Measurements from ENCODE around the gene IFNL2. TPM values are rescaled to one million over a fixed set of nuclear protein-coding genes. Genes with fewer than 3 reads are reported as not detected.

IFNL2 gene
- total and polyA plus RNA-seq, 8 donors, result not detected

GRCh38 chr19:39318690-39319089, 50.5 kb downstream of the IFNL2 start:
- peaks cover 0 to 18% of the 10 kb centered on the region in 2 donors for H3K27me3 ChIP-seq
- H3K9me3 ChIP-seq, result no peaks in the 10 kb centered on the region
- DNase-seq (peak in 1 of 4 donors; percentile 18), ATAC-seq (no peak)
- H3K27ac ChIP-seq, result no peak overlapping the region
- H3K4me3 ChIP-seq, result no peak overlapping the region
- peaks cover 0 to 18% of the 10 kb centered on the region in 2 donors for H3K36me3 ChIP-seq
- TF ChIP-seq CTCF (IDR thresholded peaks at IDR 0.05), result no peak
- peaks cover 0 to 4% of the 10 kb centered on the region in 2 donors for H3K4me1 ChIP-seq
- intact Hi-C loops (cut with DNase I), result no loop called here

- no peak overlapping the region for H3K4me3 ChIP-seq
- ATAC-seq (no peak), DNase-seq (no peak)
- peaks cover 0 to 12% of the 10 kb centered on the region in 2 donors for H3K36me3 ChIP-seq
- H3K27me3 ChIP-seq, result peaks cover 0 to 18% of the 10 kb centered on the region in 2 donors
- intact Hi-C loops (cut with DNase I), result no loop called here
- H3K4me1 ChIP-seq, result peaks cover 0 to 4% of the 10 kb centered on the region in 2 donors
- H3K27ac ChIP-seq, result no peak overlapping the region
- H3K9me3 ChIP-seq, result no peaks in the 10 kb centered on the region
- no peak for TF ChIP-seq CTCF (IDR thresholded peaks at IDR 0.05)
Observed at GRCh38 chr19:39319098-39319891, 51.1 kb downstream of the IFNL2 start.

Other genes with a start within 250 kb of the IFNL2 start
- 10 to 100 TPM; 11.4 to 11.9 TPM for gene FBXO27, start 235.8 kb upstream of the IFNL2 start, total RNA-seq
- gene FBXO27, start 235.8 kb upstream of the IFNL2 start, polyA plus RNA-seq (ENCODE audit: insufficient read length in 6 of 6), result 1 to 10 TPM; 3.3 to 4.7 (median 3.7) TPM
- not detected for gene ACP7, start 184.0 kb upstream of the IFNL2 start, total RNA-seq
- under 1 TPM; 0.13 to 0.23 (median 0.18) TPM for gene ACP7, start 184.0 kb upstream of the IFNL2 start, polyA plus RNA-seq (ENCODE audit: insufficient read length in 6 of 6)
- gene PAK4, start 142.6 kb upstream of the IFNL2 start, total RNA-seq, result 10 to 100 TPM; 43.9 to 46.0 TPM
- 10 to 100 TPM; 40.9 to 62.3 (median 54.3) TPM for gene PAK4, start 142.6 kb upstream of the IFNL2 start, polyA plus RNA-seq (ENCODE audit: insufficient read length in 6 of 6)
- not detected for gene NCCRP1, start 71.4 kb upstream of the IFNL2 start, total RNA-seq
- gene NCCRP1, start 71.4 kb upstream of the IFNL2 start, polyA plus RNA-seq (ENCODE audit: insufficient read length in 6 of 6), result under 1 TPM; 0.17 to 0.30 (median 0.22) TPM
- gene SYCN, start 64.1 kb upstream of the IFNL2 start, total RNA-seq, result not detected
- gene SYCN, start 64.1 kb upstream of the IFNL2 start, polyA plus RNA-seq (ENCODE audit: insufficient read length in 6 of 6), result not detected
- gene IFNL3, start 23.4 kb upstream of the IFNL2 start, total RNA-seq, result not detected
- not detected for gene IFNL3, start 23.4 kb upstream of the IFNL2 start, polyA plus RNA-seq (ENCODE audit: insufficient read length in 6 of 6)
- gene IFNL4, start 19.5 kb upstream of the IFNL2 start, total RNA-seq, result not detected
- not detected for gene IFNL4, start 19.5 kb upstream of the IFNL2 start, polyA plus RNA-seq (ENCODE audit: insufficient read length in 6 of 6)
- not detected for gene IFNL1, start 28.0 kb downstream of the IFNL2 start, total RNA-seq
- not detected for gene IFNL1, start 28.0 kb downstream of the IFNL2 start, polyA plus RNA-seq (ENCODE audit: insufficient read length in 6 of 6)
- gene LRFN1, start 52.5 kb downstream of the IFNL2 start, total RNA-seq, result 1 to 10 TPM; 1.0 to 2.3 TPM
- gene LRFN1, start 52.5 kb downstream of the IFNL2 start, polyA plus RNA-seq (ENCODE audit: insufficient read length in 6 of 6), result 1 to 10 TPM; 1.2 to 2.9 (median 1.9) TPM
- gene GMFG, start 67.6 kb downstream of the IFNL2 start, total RNA-seq, result 100 to 1,000 TPM in 1 of 2 donors, 10 to 100 TPM in 1; 53.8 to 136 TPM
- gene GMFG, start 67.6 kb downstream of the IFNL2 start, polyA plus RNA-seq (ENCODE audit: insufficient read length in 6 of 6), result 10 to 100 TPM; 46.1 to 59.4 (median 51.6) TPM
- gene SAMD4B, start 74.0 kb downstream of the IFNL2 start, total RNA-seq, result 10 to 100 TPM; 74.1 to 77.0 TPM
- 100 to 1,000 TPM in 5 of 6 donors, 10 to 100 TPM in 1; 92.2 to 127 (median 111) TPM for gene SAMD4B, start 74.0 kb downstream of the IFNL2 start, polyA plus RNA-seq (ENCODE audit: insufficient read length in 6 of 6)
- gene PAF1, start 122.7 kb downstream of the IFNL2 start, total RNA-seq, result 10 to 100 TPM; 31.0 to 36.1 TPM
- gene PAF1, start 122.7 kb downstream of the IFNL2 start, polyA plus RNA-seq (ENCODE audit: insufficient read length in 6 of 6), result 10 to 100 TPM; 57.5 to 70.4 (median 67.0) TPM
- 10 to 100 TPM; 29.7 to 32.7 TPM for gene MED29, start 123.0 kb downstream of the IFNL2 start, total RNA-seq
- 10 to 100 TPM; 28.7 to 43.4 (median 34.3) TPM for gene MED29, start 123.0 kb downstream of the IFNL2 start, polyA plus RNA-seq (ENCODE audit: insufficient read length in 6 of 6)
- 100 to 1,000 TPM; 165 to 172 TPM for gene ZFP36, start 138.5 kb downstream of the IFNL2 start, total RNA-seq
- 100 to 1,000 TPM in 2 of 6 donors, 10 to 100 TPM in 4; 25.4 to 295 (median 91.4) TPM for gene ZFP36, start 138.5 kb downstream of the IFNL2 start, polyA plus RNA-seq (ENCODE audit: insufficient read length in 6 of 6)
- gene PLEKHG2, start 144.3 kb downstream of the IFNL2 start, total RNA-seq, result 10 to 100 TPM; 39.5 to 50.8 TPM
- 100 to 1,000 TPM in 3 of 6 donors, 10 to 100 TPM in 3; 80.0 to 118 (median 96.4) TPM for gene PLEKHG2, start 144.3 kb downstream of the IFNL2 start, polyA plus RNA-seq (ENCODE audit: insufficient read length in 6 of 6)
- 1,000 to 10,000 TPM; 1,507 to 1,549 TPM for gene RPS16, start 167.6 kb downstream of the IFNL2 start, total RNA-seq
- 1,000 to 10,000 TPM; 1,386 to 1,755 (median 1,492) TPM for gene RPS16, start 167.6 kb downstream of the IFNL2 start, polyA plus RNA-seq (ENCODE audit: insufficient read length in 6 of 6)
- gene SUPT5H, start 177.2 kb downstream of the IFNL2 start, total RNA-seq, result 100 to 1,000 TPM in 1 of 2 donors, 10 to 100 TPM in 1; 93.6 to 102 TPM
- gene SUPT5H, start 177.2 kb downstream of the IFNL2 start, polyA plus RNA-seq (ENCODE audit: insufficient read length in 6 of 6), result 100 to 1,000 TPM; 118 to 152 (median 140) TPM
- 10 to 100 TPM; 46.0 to 60.3 TPM for gene TIMM50, start 212.4 kb downstream of the IFNL2 start, total RNA-seq
- gene TIMM50, start 212.4 kb downstream of the IFNL2 start, polyA plus RNA-seq (ENCODE audit: insufficient read length in 6 of 6), result 10 to 100 TPM; 59.0 to 76.0 (median 71.7) TPM
- gene DLL3, start 230.6 kb downstream of the IFNL2 start, total RNA-seq, result under 1 TPM in 1 of 2 donors, not detected in 1; 0.12 TPM
- gene DLL3, start 230.6 kb downstream of the IFNL2 start, polyA plus RNA-seq (ENCODE audit: insufficient read length in 6 of 6), result under 1 TPM; 0.13 to 0.80 (median 0.32) TPM
- not detected for gene SELENOV, start 246.7 kb downstream of the IFNL2 start, total RNA-seq
- gene SELENOV, start 246.7 kb downstream of the IFNL2 start, polyA plus RNA-seq (ENCODE audit: insufficient read length in 6 of 6), result under 1 TPM; 0.18 to 0.64 (median 0.34) TPM